Hematopoietic multipotent progenitor cell treated with erythropoietin and hydrocortisone succinate and interleukin-3 and kit ligand, for 17 days (in vitro differentiated cells): ENCODE data around the gene RORC.

ENCODE experiments used
- DNase-seq: peaks from one replicate; pipeline ENCODE4 v3.0.0-alpha.2; 2015; ENCODE audit warnings: low spot score

Gene RORC

DNA sequence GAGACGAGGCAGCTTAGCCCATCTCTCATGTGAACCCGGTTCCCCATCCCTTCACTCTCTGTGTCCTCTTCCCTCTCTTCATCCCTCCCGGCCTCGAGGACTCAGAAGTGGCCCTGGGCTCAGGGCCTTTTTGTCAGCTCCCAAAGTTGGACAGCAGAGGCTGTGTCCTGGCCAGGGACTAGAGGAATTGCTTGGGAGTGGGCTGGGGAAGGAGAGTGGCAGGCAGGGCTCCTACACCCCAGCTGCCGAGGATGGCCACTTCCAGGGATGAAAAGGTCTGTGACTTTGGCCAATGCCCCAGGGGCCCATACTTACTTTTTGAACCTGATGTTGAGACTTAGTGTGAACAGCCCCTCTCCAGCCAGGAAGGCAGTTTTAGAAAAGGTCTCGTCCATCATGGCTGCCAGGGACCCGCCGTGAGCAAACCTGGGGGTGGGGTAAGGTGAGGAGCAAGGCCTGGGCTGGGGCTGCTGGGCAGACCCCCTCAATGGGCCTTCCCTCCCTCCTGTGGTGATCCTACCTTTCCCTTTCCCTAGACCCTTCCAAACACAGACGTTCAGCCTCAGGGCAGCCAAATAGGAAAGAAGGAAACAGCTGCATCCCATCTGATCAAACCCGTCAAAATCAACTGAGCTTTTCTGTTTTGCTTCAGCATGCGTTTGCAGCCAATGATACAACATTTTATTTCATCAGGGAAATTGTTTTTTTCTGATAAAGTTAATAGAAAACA, 16.4 kb upstream of the RORC start:
- DNase-seq, result no peak

DNA sequence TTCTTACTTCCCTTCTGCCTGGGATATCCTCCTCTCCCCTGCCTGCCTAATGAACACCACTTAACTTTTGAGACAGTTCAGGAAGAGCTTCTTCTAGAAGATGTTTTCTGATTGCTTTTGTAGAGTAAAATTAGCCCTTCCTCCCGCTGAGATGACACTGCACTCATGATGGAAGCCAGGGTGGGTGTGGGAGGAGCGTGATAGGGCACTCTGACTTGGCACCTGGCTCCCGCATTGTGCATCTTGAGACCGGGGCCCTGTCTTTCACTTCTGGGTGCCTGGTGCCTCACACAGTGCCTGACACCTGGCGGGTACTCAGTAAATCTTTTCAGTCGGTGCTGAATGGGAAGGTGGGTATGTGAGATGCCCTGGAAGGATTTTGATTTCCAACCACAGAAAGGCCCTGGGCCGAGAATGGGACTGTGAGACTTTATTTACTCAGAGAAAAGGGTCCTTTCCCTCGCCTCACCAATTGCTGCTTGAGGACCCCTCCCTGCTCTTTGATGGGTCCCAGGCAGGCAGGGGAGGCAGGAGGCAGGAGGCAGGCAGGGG, 15.2 kb upstream of the RORC start:
- DNase-seq, result no peak

DNA sequence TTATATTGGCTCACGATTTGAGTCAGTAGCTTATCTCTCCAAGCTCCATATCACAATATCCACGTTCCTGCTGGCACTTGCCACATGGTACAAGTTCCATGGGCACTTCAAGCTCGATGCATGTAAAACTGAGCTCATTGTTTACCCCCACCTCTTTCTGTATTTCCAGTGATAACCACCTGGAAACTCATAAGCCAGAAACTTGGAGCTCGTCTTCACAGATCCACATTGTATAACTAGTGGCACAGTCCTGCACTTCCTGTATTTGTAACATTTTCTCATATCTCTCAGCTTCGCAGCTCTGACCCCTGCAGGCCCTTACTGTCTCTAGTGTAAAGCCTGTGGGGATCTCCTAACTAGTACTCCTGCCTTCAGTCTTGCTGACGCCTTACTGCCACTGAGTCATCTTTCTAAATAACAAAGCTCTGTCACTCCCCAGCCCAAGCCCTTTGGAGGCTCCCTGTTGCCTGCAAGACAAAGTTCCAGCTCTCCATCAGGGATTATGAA, 14.5 kb upstream of the RORC start:
- DNase-seq, result no peak

DNA sequence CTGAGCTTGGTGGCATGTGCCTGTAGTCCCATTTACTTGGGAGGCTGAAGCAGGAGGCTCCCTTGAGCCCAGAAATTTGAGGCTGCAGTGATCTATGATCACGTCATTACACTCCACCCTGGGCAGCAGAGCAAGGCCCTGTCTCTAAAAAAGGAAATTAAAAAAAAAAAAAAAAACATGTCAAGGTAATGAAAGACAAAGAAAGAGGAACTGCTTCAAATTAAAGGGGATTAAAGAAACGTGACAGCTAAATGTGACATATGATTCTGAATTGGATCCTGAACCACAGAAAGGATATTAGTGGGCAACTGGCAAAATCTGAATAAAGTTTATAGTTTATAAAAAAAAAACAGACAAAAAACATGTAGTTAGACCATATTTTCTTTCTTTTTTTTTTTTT, 11.8 kb upstream of the RORC start:
- DNase-seq, result no peak

DNA sequence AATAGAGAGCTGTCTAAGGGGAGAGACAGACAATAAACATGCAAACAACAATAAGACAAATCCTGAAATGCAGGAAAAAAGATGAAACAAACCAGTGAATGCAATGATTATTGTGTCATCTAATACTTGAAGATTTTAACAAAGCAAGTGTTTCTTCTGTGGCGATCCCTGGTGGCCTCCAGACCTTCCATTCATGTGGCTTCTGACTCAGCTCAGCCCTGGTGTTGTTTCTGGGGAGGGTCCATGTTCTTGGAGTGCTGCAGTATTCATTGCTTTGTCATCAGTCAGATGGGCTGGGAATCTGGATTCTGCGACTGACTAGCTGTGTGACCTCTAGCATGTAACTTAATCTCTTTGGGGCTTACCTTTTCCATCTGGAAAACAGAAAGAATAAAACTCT, 9.5 kb upstream of the RORC start:
- no peak for DNase-seq

DNA sequence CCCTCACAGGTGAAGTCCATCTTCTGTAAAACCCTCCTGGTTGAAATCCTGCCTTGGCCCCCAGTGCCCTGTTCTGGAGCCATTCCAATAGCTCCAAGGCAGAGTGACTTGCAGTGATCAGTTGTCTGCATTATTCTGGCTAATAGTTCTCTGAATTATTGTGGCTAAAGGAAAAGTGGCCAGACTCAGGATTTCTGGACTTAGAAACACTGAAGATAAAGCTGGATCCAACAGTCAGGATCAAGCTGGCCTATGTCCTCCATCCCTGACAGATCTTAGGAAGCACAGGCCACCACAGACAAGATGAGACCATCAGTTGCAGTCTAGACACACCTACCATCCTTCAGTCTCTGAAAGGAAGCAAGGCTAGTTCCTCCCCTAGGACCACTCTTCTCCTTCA, 8.8 kb upstream of the RORC start:
- no peak for DNase-seq

DNA sequence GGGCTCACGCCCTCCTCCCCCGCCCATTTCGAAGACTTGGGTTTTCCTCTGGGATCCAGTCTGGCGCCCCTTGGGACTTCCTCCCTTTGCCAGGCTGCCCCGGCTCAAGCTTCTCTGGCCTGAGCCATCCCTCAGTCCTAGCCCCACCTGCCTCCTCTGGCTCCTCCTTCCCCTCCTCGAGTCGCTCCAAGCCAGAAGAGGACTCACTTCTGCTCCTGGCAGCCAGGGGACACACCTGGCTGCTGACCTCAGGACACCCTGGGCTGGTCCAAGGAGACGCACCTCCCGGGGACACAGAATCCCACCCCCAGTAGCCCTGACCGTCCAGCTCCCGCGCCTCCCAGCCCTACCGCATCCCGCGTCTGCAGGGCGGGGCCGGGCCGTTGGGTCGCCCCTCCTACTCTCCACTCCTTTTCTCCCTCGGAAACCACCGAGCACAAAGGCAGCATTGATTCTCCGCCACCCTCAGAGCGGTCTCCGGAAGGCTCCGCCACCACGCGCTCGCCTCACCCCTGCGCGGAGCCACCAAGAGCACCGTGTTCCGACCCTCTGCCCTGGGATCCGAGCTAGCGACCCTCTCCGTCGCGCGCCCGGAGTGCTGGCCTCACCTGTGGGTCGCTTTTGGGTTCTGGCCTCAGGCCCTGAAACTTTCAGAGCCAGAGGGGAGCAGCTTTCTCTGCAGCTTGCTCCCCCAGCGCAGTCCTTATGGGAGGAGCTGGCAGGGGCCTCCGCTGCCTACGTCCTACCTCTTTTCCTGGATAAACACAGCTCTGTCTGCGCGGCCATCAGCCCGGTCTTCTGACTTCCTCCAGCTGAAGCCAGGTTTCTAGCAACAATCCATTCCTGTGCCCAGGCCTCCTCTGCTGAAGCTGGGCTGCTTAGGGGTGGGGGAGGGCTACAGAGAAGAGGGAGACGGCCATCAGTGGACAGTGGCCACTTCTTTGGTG, 8.1 kb upstream of the RORC start, which contains the start of gene C2CD4D:
Gene C2CD4D, minus strand, starts transcription at position 364 of the 947 bp plus-strand sequence. CDS start 831 bp downstream, outside the sequence.
- DNase-seq, result no peak

DNA sequence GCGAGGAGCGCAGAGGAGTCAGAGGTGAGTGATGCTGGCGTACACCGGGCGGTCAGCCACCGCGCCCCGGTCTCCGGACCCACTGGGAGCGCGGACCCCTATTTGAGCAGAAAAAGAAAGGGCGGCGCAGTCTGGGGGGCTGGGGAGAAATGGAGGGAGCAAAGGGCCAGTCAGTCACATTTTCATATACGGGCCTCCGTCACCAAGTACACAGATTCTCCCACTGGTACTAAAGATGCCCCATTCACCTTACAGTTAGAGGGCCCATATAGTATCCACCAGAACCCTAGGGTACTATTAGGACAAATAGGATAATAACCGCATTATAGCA, 7.4 kb upstream of the RORC start:
- DNase-seq, result no peak

DNA sequence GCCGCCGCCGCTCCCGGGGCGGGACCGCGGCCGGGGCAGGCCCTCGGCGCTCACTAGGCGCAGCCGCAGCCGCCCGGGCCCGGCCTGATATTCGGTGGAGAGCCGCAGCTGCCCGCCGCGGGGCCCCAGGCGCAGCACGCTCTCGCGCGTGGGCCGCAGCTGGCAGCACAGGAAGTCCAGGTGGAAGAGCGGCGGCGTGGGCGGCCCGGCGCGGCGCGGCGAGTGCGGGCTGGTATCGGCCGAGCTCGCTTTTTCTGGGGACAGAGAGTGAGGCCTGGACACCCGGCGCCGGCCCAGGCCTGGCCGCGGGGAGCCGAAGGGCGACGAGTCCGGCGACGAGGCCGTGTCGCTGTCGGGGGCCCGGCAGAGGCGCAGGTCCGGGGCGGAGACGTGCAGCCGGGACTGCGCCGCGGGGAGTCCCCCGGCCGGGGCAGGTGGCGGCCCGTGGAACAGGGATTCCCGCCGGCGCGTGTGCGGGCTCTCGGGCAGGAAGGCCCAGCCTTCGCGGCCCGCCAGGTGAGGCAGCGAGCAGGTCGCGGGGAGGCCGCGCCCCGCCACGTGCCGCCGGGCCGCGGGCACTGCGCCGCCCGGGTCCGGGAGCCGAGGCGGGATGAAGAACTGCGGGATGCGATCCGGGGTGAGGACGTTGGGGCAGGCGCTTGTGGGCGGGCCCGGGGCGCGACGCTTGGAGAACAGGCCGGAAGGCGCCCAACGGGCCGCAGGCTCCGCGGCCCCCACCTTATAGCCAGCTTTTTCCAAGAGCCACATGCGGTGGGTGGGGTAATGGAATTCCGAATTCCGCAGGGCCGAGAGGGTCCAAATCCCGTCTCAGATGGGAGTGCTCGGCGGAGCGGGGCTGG, 6.8 kb upstream of the RORC start:
- no peak for DNase-seq

DNA sequence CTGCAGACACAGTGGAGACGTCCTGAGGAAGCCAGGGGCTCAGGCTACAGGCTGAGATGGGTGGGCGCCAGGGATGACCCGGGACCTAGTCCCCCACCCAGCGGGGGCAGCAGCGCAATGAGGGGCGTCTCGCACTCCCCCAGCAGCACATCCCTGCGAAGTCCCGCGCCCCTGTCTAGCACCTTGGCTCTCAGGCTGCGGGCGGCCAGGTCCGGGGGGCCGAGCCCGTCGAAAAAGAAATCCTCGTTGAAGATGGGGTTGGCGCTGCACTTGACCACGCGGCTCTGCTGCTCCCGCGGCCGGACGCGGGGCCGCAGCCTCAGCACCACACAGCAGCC, 6.3 kb upstream of the RORC start:
- no peak for DNase-seq

DNA sequence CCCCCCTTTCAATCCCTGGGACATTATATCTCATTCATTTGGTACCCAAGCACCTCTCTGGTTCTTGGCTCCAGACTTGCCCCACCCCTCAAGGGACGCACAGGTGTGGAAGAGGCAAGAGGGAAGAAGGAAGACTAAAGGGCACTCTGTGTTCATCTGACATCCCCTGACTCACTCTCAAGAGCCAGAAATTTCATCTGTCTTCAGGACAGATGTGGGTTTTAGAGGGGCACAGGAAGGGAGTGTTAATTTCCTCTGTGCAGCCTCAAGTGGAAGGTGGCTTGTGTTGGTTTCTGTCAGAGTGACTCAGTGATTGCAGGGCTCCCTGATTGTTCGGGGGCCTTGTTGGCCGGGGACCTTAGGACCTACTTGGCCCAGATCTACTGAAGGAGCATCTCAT, 5.6 kb upstream of the RORC start:
- no peak for DNase-seq

DNA sequence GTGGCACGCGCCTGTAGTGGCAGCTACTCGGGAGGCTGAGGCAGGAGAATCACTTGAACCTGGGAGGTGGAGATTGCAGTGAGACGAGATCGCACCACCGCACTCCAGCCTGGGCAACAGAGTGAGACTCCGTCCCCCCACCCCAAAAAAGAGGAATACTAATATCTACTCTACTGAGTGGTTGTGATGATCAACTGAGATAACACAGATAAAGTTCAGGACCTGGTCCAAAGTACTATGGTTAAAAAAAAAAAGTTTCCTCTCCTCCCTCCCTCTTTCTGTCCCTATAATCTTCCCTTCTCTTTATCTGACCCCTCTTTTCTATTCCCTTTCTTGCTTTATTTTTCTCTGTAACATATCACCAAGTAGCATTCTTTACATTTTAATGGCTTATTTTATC, 4.0 kb upstream of the RORC start:
- no peak for DNase-seq

DNA sequence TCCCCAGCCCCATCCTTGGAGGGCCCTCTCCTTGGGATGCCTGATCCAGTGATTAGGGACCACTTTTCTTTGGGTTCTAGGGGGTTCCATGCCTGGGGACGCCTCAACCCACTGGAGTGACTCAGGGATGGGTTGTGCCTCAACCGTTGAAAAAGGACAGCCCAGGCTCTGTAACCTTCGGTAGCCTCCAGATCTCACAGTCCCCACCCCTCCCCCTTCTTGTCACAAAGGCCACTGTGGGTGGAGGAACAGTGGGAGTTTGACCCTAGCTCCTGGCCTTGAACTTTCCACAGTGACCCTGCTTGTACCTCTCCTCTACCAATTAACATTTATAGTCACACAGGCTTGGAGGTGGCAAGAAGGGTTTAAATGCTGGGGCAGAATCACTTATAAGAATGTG, 2.6 kb upstream of the RORC start:
- DNase-seq, result no peak

DNA sequence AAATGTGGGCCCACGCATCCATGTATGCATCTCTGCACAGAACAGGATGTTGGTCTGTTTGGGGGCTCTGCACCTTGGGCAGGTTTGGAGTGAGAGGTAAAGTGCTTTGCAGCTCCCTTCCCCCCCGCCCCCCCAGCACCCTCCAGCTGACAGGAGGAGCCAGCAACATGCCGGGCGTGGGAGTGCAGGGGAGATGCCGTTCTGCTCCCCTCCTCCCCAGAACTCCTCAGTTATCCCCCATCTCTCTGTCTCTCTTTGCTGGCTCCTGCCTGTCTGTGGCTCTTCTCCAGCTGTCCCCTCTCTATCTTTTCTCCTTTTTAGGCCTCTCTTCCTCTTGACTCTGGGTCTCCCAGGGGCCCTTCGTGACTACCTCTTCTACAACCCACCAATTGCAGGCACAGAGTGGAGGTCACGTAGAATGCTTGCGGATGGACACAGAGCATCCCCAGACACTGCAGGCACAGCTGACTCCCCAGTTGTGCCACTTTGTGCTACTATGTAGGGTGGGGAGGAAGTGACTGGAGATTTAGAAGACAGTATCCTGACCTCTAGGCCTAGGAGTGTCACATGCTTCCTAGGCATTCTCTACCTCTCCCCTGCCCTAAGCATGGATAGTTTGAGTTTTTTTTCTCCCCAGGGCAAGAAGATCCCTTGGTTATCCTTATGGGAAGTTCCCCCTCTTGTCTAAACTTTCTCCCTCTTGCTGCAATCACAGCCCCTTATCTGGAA, 1.7 kb upstream of the RORC start:
- no peak for DNase-seq

DNA sequence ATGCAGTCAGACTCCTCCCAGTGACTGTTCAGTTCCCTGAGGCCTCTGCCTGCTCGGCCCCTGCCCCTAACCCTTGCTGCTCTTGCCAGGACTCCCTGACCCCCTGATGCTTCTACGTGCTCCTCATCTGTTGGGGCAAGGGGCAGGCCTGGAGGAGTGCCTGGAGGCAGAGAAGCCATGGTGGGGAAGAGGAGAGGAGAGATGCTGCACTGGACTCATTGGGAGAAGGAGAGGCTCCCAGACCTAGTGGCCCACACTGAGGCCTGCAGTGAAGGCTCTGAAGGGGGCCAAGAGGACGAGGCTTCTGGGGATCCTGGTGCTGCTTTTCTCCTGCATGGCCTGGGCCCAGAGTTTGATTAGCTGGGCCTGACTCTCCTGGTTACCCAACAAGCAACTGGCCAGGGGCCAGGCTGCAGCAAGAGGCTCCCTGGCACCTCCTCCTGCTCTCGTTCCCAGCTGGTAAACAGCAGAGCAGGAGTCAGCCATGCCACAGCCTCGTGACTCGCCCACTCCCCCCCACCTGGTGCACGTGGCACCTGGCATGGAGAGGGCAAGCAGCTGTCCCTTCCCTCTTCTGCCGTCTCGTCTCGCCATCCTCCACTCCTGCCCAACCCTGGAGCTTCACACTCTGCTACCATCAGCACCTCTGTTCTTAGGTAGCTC, 847 bp upstream of the RORC start:
- no peak for DNase-seq

DNA sequence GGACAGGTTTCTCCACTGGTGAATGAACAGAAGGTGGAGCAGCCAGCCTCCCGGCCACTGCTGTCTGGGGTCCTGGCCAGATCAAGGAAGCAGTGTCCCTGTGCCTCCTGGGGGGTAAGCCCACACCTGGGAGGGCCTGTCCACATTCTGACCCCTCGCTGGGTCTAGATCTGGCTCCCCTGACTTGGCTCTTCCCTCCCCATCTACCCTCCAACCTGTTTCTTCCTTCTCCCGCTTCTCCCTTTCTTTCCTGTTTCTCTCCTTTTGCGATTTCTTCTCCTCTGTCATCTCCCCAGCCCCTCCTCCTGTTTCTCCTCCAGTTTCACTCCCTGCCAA, 378 bp downstream of the RORC start:
- no peak for DNase-seq

DNA sequence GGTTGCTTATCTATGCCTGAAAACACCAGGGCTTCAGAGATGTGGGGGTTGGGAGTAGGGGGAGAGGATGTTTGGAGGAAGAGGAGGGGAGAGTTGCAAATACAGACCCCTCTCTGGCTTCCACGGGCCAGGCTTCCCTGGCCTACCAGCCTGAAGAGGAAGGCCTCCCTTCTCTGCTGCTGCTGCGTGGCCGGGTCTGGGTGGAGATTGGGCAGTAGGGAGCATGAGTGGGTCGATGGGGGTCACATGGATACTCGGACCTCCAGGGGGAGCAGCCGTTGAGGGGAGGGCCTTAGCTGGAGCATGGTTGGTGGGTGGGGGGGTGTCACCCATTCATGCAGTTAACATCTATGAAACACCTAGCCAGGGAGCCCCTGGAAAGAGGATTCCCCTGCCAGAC, 1.5 kb downstream of the RORC start:
- no peak for DNase-seq

DNA sequence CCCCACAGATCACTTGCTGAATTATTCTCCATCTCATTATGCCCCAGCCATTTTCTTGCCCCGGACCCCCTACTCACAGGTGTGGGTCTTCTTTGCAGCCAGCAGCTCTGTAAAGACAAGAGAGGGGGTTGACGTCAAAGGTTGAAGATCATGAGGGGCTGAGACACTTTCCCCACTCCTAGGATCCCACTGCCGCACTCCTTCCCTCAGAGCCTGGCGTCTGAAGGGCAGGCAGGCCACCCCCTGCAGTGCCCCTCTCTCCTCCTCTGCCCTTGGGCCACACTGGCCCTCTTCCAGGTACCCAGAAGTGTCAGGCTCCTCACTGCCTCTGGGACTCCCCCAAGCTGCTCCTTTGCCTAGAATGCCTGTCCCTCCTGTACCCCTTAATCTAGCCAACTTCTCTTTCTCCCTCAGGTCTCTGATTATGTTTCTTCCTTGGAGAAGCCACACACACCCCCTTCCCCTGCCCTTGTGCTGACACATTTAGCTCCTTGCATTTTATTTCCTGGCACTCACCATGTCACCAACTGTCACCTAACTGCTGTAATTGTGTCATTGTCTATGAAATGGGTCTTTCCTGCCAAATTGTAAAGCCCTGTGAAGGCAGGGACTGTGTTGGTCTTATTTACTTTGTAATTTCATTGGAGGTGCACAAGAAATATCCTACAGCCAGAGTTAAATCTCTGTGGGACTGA, 2.1 kb downstream of the RORC start:
- no peak for DNase-seq

DNA sequence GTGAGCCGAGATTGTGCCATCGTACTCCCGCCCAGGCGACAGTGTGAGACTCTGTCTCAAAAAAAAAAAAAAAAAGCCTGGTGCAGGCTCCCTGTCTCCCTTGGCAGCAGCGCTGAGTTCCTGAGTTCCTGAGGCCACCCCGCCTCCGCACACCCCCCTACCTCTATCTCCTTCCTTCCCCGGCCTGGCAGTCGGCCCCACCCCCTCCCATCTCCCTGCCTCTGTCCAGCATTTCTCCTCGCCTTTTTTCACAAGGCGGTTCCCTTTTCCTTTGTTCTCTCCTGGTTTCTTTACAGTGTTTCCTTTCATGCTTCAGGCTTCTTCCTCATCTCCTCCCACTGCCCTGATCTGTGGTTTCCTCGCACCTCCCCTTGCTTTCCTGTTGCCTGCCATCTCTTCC, 2.7 kb downstream of the RORC start:
- no peak for DNase-seq

DNA sequence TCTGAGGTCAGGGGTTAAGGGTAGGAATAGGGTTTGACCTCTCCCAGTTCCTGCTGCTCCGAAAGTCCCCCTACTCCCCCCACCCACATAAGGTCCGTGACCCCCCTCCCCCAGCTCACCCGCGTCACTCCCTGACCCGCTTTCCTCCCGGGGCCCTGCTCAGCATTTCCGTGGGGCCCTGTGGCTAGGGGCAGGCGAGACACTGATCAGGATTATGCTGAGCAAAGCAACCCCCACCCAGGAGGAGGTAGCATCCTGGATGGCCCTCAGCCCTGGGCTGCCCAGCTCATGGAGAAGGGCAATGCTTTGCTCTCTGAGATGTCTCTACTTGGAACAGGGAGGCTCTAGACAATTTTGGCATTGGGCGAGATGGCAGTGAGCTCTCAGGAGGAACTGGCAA, 3.7 kb downstream of the RORC start:
- DNase-seq, result no peak
